HUDEP-2 (cell line): ENCODE data around the gene GMEB2.
"Not testable (repeated sequence)": the region's sequence is repeated elsewhere in the genome, so short reads cannot be mapped to it uniquely, and the experiment has no call there.

Experiments used
- DNase-seq, 76 experiments: peaks; one replicate each; lab custom pipeline; 2025; ENCODE audit not compliant: unreplicated experiment in 76 of 76; lab: John Stamatoyannopoulos, UW

GMEB2 gene

GRCh38 chr20:63617876-63618265 is 9.0 kb downstream of the GMEB2 start:
- no peak for DNase-seq

GRCh38 chr20:63617092-63617875 is 9.6 kb downstream of the GMEB2 start:
- DNase-seq = no peak

- peak in 1 of 76 experiments; percentile 31 for DNase-seq
These were observed 12.9 kb downstream of the GMEB2 start for GRCh38 chr20:63613863-63614594.

DNA sequence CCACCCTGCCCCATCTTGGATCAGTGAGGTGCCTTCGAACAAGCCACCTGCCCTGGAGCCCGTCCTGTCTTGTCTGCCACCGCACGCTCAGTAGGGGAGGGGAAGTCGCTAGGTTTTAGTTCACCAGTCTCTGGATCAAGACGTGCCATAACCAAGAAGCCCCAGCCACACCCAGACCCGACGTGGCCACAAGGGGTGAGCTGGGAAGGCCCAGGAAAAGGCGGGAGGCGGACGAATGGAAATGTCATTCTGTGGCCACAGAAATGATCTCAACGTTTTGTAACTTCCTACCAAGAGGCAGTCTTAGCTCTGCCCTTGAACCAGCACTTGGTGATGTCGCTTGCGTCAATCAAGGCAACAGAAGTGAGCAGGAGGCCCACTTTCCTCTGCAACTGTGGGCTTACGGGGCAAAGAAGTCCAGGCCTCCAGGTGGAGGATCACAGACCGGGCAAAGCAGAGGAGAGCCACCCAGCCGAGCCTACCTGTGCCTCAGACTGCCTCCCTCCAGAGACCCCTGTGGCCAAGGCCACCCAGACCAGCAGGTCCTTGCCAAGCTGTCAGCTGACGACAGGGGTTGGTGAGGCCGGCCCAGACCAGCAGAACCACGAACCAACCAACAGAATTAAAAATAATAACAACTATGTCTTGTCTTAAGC is 14.5 kb downstream of the GMEB2 start:
- no peak for DNase-seq

GRCh38 chr20:63611646-63612045 is 15.3 kb downstream of the GMEB2 start:
- no peak for DNase-seq

- no peak for DNase-seq
These were observed 16.1 kb downstream of the GMEB2 start for GRCh38 chr20:63610581-63611435.

DNA sequence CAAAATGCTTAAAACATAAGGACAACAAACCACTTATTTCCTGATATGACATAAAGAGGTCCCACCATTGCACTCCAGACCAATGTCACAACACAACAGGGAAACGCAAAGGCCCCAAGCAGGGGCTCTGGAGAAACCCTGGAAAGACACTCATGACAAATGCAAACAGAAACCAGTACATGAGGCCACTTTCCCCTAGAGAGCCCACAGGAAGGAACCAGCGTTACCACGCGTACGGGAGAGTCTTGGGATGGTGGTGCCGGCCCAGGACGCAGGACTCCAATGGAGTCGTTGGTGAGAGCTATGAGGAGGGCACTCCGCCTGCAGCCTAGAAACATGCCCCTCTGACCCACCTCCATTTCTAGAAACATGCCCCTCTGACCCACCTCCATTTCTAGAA is 20.2 kb downstream of the GMEB2 start:
- no peak for DNase-seq

- no peak for DNase-seq
These were observed 24.6 kb downstream of the GMEB2 start for GRCh38 chr20:63602321-63602720.

DNA sequence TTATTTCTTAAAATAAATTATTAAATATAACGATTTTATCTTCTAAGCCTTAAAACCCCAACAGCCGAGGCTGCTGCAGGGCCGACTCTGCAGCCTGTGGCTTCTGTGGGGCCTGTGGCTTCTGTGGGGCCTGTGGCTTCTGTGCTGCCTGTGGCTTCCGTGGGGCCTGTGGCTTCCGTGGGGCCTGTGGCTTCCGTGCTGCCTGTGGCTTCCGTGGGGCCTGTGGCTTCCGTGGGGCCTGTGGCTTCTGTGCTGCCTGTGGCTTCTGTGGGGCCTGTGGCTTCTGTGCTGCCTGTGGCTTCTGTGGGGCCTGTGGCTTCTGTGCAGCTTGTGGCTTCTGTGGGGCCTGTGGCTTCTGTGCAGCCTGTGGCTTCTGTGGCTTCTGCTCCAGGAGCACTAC is 25.2 kb downstream of the GMEB2 start:
- DNase-seq = not testable (repeated sequence)

DNA sequence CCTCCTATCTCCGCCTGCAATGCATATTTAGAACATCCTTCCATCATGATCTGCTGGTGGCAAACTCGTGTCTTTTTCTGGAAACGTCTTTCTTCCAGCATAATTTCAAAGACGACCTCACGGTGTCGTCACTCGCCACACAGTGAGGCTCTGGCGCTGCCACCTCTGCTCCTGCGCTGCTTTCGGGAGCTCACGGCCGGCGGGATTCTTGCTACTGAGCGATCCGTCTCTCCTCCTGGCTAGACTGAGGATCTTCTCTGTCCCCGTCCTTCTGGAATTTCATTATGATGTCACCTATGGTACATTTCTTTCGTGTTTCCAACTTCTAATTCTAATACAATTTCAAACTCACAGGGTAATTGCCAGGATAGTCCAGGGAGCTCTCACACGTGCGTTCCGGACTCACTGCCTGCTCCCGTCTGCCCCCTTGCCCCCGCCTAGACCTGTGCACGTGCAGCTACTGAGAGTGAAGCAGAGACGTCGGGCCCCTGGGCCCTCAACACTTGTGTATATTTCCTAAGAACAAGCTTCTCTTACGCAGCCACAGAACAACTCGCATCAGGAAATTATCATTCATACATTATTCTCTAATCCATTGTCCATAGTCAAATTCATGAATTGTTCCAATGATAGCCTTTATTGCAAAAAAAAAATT is 27.4 kb downstream of the GMEB2 start:
- DNase-seq = no peak

DNA sequence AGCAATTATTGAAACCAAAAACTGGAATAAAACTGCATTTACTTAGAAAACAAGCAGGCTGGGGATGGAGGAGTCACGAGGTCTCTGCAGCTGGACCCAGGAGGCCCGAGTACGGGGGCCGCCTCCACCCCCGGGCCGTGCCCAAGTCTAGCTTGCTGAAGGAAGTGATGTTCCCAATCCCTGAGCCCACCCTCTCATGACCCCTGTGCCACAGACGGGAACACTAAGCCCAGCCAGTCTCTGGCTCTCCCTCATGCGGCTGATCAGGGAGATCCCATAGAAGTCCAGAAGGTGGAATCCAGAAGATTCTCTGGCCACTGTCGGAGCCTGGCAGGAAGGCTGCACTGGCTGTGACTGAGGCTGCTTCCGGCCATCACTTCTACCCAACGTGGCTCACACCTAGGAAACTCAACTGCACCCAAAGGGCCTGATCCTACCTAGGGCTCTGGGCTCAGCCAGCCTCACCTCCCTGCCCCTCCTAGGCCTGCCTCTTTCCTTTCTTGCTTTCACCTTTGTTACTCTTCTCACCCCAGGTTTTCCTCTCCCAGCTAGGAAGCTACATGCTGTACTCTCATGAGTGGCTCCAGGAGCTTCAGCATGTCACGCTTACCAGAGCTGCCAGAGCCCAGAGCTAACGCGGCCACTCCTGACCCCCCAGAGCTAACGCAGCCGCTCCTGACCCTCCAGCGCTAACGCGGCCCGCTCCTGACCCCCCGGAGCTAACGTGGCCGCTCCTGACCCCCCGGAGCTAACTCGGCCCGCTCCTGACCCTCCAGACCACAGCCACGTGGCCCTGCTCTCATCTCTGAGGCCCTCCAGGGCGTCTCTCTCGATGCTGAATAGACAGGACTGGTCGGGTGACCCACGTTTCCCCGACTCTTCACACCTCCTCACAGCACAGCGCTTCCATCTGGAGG is 28.2 kb downstream of the GMEB2 start:
- DNase-seq = no peak

DNA sequence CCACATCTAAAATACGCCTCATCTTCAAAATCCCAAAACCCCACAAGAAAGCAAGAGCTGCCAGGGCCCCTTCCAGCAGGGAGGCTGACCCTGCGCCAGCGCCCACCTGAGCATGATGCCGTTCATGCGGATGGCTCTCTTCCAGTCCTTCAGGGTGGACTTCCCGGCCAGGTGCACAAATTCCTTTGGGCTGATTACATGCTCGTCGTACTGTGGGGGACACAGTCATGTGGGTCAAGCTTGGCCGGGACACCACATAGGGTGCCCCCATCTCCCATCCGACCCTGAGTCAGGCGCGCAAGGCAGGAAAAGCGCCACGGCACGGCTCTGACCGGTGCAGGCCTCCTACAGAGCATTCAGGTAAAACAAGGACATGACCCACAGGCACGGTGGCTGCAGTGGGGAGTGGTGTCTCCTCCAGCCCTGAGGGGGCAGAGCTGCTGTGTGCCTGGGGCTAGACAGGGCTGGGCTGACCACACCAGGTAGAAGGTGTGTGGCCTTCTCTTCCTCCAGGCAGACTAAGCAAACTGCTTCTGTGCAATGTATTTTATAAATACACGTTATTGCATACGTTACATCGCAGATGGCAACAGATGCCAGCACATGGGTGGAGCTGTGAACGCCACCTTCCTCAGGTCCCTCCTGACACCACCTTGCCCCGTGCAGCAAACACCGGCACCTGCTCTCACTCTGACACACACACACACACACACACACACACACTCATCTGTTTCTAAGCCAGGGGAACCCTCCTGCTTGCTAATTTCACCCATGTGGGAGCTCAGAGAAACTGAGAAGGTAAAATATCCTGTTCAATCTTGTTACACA is 29.0 kb downstream of the GMEB2 start:
- no peak for DNase-seq

DNA sequence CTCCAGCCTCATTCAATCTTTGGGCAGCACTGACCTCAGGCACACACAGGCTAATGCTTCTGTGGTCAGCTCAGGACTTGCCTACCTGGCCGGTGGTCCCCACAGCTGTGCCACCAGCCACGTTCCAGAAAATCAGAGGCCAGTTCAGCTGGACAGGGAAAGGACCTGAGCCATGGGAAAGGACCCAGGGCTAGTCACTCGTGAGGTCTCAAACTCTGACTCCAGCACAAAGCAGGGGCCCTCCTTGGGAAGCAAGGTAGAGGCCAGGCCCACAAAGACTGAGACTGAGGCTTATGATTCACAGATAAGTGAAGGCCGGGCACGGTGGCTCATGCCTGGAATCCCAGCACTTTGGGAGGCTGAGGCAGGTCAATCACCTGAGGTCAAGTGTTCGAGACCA is 30.5 kb downstream of the GMEB2 start:
- DNase-seq = no peak

GRCh38 chr20:63595416-63596127 is 31.3 kb downstream of the GMEB2 start:
- DNase-seq = no peak

DNA sequence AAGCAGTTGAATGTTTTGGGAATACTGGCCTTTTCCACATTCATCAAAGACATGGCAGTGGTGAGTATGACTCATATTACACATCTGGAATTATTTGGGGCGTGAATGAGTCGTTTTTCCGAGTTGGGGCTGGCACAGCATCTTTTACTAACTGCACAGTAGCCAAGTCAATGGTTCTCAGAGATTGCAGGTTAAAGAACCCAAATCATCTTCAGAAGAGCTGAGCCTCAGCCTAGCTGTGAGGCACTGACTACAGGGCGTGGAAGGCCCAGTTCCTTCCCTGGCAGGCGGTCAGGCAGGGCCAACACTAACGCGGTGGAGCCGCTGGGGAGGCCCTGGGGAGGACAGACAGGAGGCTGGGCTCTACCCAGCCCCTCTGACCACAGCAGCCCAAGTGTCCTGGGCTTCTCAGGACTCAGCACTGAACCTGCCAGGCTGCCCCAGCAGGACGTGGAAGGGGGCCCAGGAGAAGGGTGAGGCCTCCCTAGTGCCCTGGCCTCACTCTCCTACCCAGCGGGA is 32.8 kb downstream of the GMEB2 start:
- DNase-seq = no peak

- no peak for DNase-seq
These were observed 34.2 kb downstream of the GMEB2 start for GRCh38 chr20:63592661-63593060.

DNA sequence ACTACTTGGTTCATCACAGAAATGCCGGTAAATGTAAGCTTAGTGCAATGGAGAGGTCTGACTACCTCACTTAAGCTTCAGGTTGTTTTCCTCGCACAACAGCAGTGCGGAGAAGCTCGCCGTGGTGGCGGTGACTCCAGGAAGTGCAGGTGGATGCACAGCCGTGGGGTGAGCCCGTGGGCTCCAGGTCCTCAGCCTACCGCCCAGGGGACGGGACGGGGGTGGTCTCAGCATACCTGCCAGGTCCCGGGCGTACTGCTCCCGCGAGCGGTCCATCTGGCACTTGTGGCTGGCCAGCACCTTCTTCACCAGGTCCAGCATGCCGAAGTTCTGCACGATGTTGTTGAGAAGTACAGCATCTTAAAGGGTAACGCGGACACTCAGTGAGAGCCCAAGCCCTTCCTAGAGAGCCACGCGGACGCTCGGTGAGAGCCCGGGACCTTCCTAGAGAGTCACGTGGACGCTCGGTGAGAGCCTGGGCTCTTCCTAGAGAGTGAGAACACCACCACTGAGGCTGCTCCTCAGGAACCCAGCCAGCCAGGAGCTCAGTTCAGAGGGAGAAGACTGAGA is 35.0 kb downstream of the GMEB2 start:
- no peak for DNase-seq
